ENCODE measurements around the gene KIRREL2.

The KIRREL2 gene

GRCh38 chr19:35845215-35846037, 11.3 kb upstream of the KIRREL2 start (continued):
- TF ChIP-seq HIC1 (tag by site-specific recombination; IDR thresholded peaks at IDR 0.05) (no peak; the same call in 1 of the 2 replicates), ZNF776 (tag by site-specific recombination; IDR thresholded peaks at IDR 0.05; ENCODE audit: borderline replicate concordance) (no peak), ZNF626 (tag by site-specific recombination; IDR thresholded peaks at IDR 0.05) (no peak), KLF7 (tag by site-specific recombination; IDR thresholded peaks at IDR 0.05; ENCODE audit: borderline replicate concordance) (peak; percentile 89), ZNF558 (tag by site-specific recombination; IDR thresholded peaks at IDR 0.05) (no peak), ZNF660 (tag by site-specific recombination; IDR thresholded peaks at IDR 0.05) (no peak), EGR2 (tag by site-specific recombination; IDR thresholded peaks at IDR 0.05; ENCODE audit: low read depth) (peak; percentile 85), ZNF76 (tag by site-specific recombination; IDR thresholded peaks at IDR 0.05; ENCODE audit: borderline replicate concordance, low read depth) (no peak), ZNF133 (tag by site-specific recombination; IDR thresholded peaks at IDR 0.05) (no peak), ZNF423 (tag by site-specific recombination; IDR thresholded peaks at IDR 0.05) (no peak), ZNF248 (tag by site-specific recombination; IDR thresholded peaks at IDR 0.05) (no peak), ZFHX2 (tag by site-specific recombination; conservative IDR thresholded peaks at IDR 0.05) (peak; percentile 83), ZNF398 (tag by site-specific recombination; IDR thresholded peaks at IDR 0.05) (peak; percentile 97), KLF16 (tag by site-specific recombination; IDR thresholded peaks at IDR 0.05) (no peak; the same call in 1 of the 2 replicates), ZFP69B (tag by site-specific recombination; IDR thresholded peaks at IDR 0.05) (no peak; the same call in 1 of the 2 replicates), ZNF585B (tag by site-specific recombination; IDR thresholded peaks at IDR 0.05) (no peak), ZNF221 (tag by site-specific recombination; IDR thresholded peaks at IDR 0.05; ENCODE audit: borderline replicate concordance) (no peak), ZNF354C (tag by site-specific recombination; IDR thresholded peaks at IDR 0.05; ENCODE audit: borderline replicate concordance, low read depth) (no peak), ZNF639 (tag by site-specific recombination; IDR thresholded peaks at IDR 0.05) (0 out of 2 replicates have a peak, but pooled peaks have one; percentile 19), ZNF341 (tag by site-specific recombination; IDR thresholded peaks at IDR 0.05; ENCODE audit: low read depth) (no peak), ZNF335 (tag by site-specific recombination; conservative IDR thresholded peaks at IDR 0.05) (peak; percentile 74), ZNF830 (tag by site-specific recombination; IDR thresholded peaks at IDR 0.05; ENCODE audit: low read depth) (no peak), ZNF391 (tag by site-specific recombination; IDR thresholded peaks at IDR 0.05; ENCODE audit: borderline replicate concordance, low read depth) (peak; percentile 34; the same call in 1 of the 2 replicates), ZBTB49 (tag by site-specific recombination; IDR thresholded peaks at IDR 0.05; ENCODE audit: low read depth) (no peak), ZNF701 (tag by site-specific recombination; IDR thresholded peaks at IDR 0.05) (no peak), TSHZ1 (tag by site-specific recombination; IDR thresholded peaks at IDR 0.05; ENCODE audit: borderline replicate concordance) (peak; percentile 36; the same call in 1 of the 2 replicates), ZNF433 (tag by site-specific recombination; IDR thresholded peaks at IDR 0.05; ENCODE audit: low read depth) (no peak), ZNF623 (tag by site-specific recombination; IDR thresholded peaks at IDR 0.05) (no peak)

All from HEK293 (cell line).